Astrocyte (in vitro differentiated cells and primary cell): ENCODE data around the gene OR52B2. TPM values are rescaled to one million over a fixed set of nuclear protein-coding genes. Genes with fewer than 3 reads are reported as not detected.

Source experiments
- DNase-seq: peaks from one replicate; pipeline ENCODE4 v3.0.0-alpha.2; 2010; ENCODE audit warnings: low read depth
- FAIRE-seq: peaks from 2 replicates; lab custom pipeline; 2011; peaks lifted over from hg19 to GRCh38; lab: Jason Lieb, UNC
- H2AFZ ChIP-seq: 2 replicates; pipeline ENCODE4 v1.6.0; 2012; ENCODE audit warnings: low read depth, low read length, inconsistent platforms
- H3K27ac ChIP-seq: 2 replicates; pipeline ENCODE4 v1.5.1; 2011; ENCODE audit warnings: low read depth, low read length, inconsistent platforms
- H3K27me3 ChIP-seq: 2 replicates; pipeline ENCODE4 v1.6.0; 2011; ENCODE audit warnings: low read length, inconsistent platforms; ENCODE audit not compliant: insufficient read depth
- H3K36me3 ChIP-seq: 2 replicates; pipeline ENCODE4 v1.5.1; 2011; ENCODE audit warnings: low read length, inconsistent platforms; ENCODE audit not compliant: insufficient read depth
- H3K4me1 ChIP-seq: 2 replicates; pipeline ENCODE4 v1.5.1; 2011; ENCODE audit warnings: low read length, inconsistent platforms; ENCODE audit not compliant: insufficient read depth
- H3K4me2 ChIP-seq: 2 replicates; pipeline ENCODE4 v1.6.0; 2012; ENCODE audit warnings: low read length, inconsistent platforms
- H3K4me3 ChIP-seq: 2 replicates; pipeline ENCODE4 v1.5.1; 2011; ENCODE audit warnings: low read depth, mild to moderate bottlenecking, low read length, inconsistent platforms; ENCODE audit not compliant: insufficient read depth
- H3K79me2 ChIP-seq: 2 replicates; pipeline ENCODE4 v1.6.0; 2012; ENCODE audit warnings: mild to moderate bottlenecking, low read length, inconsistent platforms; ENCODE audit not compliant: insufficient read depth
- H3K9ac ChIP-seq: 2 replicates; pipeline ENCODE4 v1.6.0; 2012; ENCODE audit warnings: mild to moderate bottlenecking, low read length, inconsistent platforms
- H3K9me3 ChIP-seq: 2 replicates; pipeline ENCODE4 v1.5.1; 2012; ENCODE audit warnings: low read depth, mild to moderate bottlenecking, low read length, inconsistent platforms; ENCODE audit not compliant: insufficient read depth
- H4K20me1 ChIP-seq: 2 replicates; pipeline ENCODE4 v1.6.0; 2012; ENCODE audit warnings: low read length, inconsistent platforms; ENCODE audit not compliant: insufficient read depth
- H3K27ac Mint-ChIP-seq: one replicate; pipeline ENCODE4 v1.8.0; 2021; ENCODE audit warnings: mild to moderate bottlenecking, mixed read lengths; ENCODE audit not compliant: unreplicated experiment
- H3K27me3 Mint-ChIP-seq: one replicate; pipeline ENCODE4 v1.8.0; 2021; ENCODE audit warnings: low read depth, mixed read lengths; ENCODE audit not compliant: unreplicated experiment
- H3K36me3 Mint-ChIP-seq: one replicate; pipeline ENCODE4 v1.8.0; 2021; ENCODE audit warnings: low read depth, mixed read lengths; ENCODE audit not compliant: unreplicated experiment
- H3K4me1 Mint-ChIP-seq: one replicate; pipeline ENCODE4 v1.8.0; 2021; ENCODE audit warnings: low read depth, mixed read lengths; ENCODE audit not compliant: unreplicated experiment
- H3K4me3 Mint-ChIP-seq: one replicate; pipeline ENCODE4 v1.8.0; 2021; ENCODE audit warnings: mild to moderate bottlenecking, moderate library complexity, mixed read lengths; ENCODE audit not compliant: unreplicated experiment
- H3K9me3 Mint-ChIP-seq: one replicate; pipeline ENCODE4 v1.8.0; 2021; ENCODE audit warnings: mild to moderate bottlenecking, mixed read lengths; ENCODE audit not compliant: unreplicated experiment
- CTCF ChIP-seq: IDR thresholded peaks from 2 replicates; pipeline ENCODE4 v1.5.1; 2011; ENCODE audit warnings: low read depth, mild to moderate bottlenecking, inconsistent platforms, low read length, moderate library complexity; ENCODE audit not compliant: insufficient read depth
- EZH2 ChIP-seq: IDR thresholded peaks from 2 replicates; pipeline ENCODE4 v1.6.1; 2012; ENCODE audit warnings: mild to moderate bottlenecking, low read length, inconsistent platforms; ENCODE audit not compliant: insufficient read depth
- total RNA-seq: library from RNA; stranded (reverse); gene quantifications from 2 replicates; pipeline ENCODE4 v1.2.1, GENCODE V29; 2021

Gene OR52B2
- total RNA-seq, 1 donor from 2014 or later, result not detected

- no peaks in the 10 kb centered on the region for H3K79me2 ChIP-seq
- no peak overlapping the region for H2AFZ ChIP-seq
- H3K27me3 Mint-ChIP-seq, result no peaks in the 10 kb centered on the region
- no peak overlapping the region for H3K4me2 ChIP-seq
- DNase-seq (no peak), FAIRE-seq (no peak)
- H3K4me3 ChIP-seq, result no peak overlapping the region
- no peak overlapping the region for H3K4me3 Mint-ChIP-seq
- TF ChIP-seq EZH2, result no peak
- no peak for TF ChIP-seq CTCF
- no peaks in the 10 kb centered on the region for H3K27me3 ChIP-seq
- no peaks in the 10 kb centered on the region for H3K4me1 ChIP-seq
- no peaks in the 10 kb centered on the region for H3K9me3 ChIP-seq
- H3K27ac ChIP-seq, result no peak overlapping the region
- no peaks in the 10 kb centered on the region for H3K36me3 ChIP-seq
- no peak overlapping the region for H3K27ac Mint-ChIP-seq
- no peaks in the 10 kb centered on the region for H4K20me1 ChIP-seq
- H3K9me3 Mint-ChIP-seq, result peaks cover 3% of the 10 kb centered on the region
- no peaks in the 10 kb centered on the region for H3K4me1 Mint-ChIP-seq
- no peak overlapping the region for H3K9ac ChIP-seq
- H3K36me3 Mint-ChIP-seq, result no peaks in the 10 kb centered on the region
Observed at GRCh38 chr11:6124245-6124644, 45.9 kb downstream of the OR52B2 start.

Other genes starting within 250 kb of the OR52B2 start
- not detected in 2 replicates for gene OR56A3, start 228.1 kb downstream of the OR52B2 start, total RNA-seq
- gene OR56A5, start 201.8 kb downstream of the OR52B2 start, total RNA-seq, result not detected in 2 replicates
- not detected in 2 replicates for gene OR52L1, start 183.3 kb downstream of the OR52B2 start, total RNA-seq
- not detected in 2 replicates for gene OR56A4, start 163.4 kb downstream of the OR52B2 start, total RNA-seq
- gene OR56A1, start 139.6 kb downstream of the OR52B2 start, total RNA-seq, result not detected in 2 replicates
- not detected in 2 replicates for gene OR56B4, start 62.6 kb downstream of the OR52B2 start, total RNA-seq
- not detected in 2 replicates for gene OR52W1, start 28.9 kb upstream of the OR52B2 start, total RNA-seq
- gene C11orf42, start 35.2 kb upstream of the OR52B2 start, total RNA-seq, result not detected in 2 replicates
- gene FHIP1B, start 64.3 kb upstream of the OR52B2 start, total RNA-seq, result 18.2 and 19.6 TPM in 2 replicates
- 0.16 and 0.31 TPM in 2 replicates for gene CNGA4, start 68.8 kb upstream of the OR52B2 start, total RNA-seq
- 1.8 and 7.6 TPM in 2 replicates for gene CCKBR, start 89.5 kb upstream of the OR52B2 start, total RNA-seq
- 51.0 and 57.3 TPM in 2 replicates for gene CAVIN3, start 150.2 kb upstream of the OR52B2 start, total RNA-seq
- 22.7 and 25.2 TPM in 2 replicates for gene SMPD1, start 220.1 kb upstream of the OR52B2 start, total RNA-seq
- 35.5 and 36.3 TPM in 2 replicates for gene APBB1, start 248.8 kb upstream of the OR52B2 start, total RNA-seq